ENCODE data around the gene ATL1. TPM values are rescaled to one million over a fixed set of nuclear protein-coding genes. Genes with fewer than 3 reads are reported as not detected.

Gene ATL1
- total and polyA plus RNA-seq, 2 of the 8 experiments (the other 6 are each of a cell fraction or from before 2014, with no cell fraction given), result 4.0 to 5.9 TPM

- Histone ChIP-seq H2BK20ac (ENCODE audit: low read length) (no peak overlapping the region), H3K79me2 (ENCODE audit: control insufficient read depth in 1 of 2, insufficient read depth in 2 of 2, low read length in 2 of 2) (no peaks in the 10 kb centered on the region), H4K91ac (replicated peaks; ENCODE audit: insufficient read length, low read length) (no peak overlapping the region), H2AFZ (ENCODE audit: low read length) (no peak overlapping the region), H2BK120ac (replicated peaks; ENCODE audit: low read depth, low read length) (no peak overlapping the region), H3K79me1 (ENCODE audit: low read depth, low read length) (no peaks in the 10 kb centered on the region), H3K27ac (ENCODE audit: low read depth, low read length) (no peak overlapping the region), H3K4me3 (ENCODE audit: extremely low read depth in 1 of 4, insufficient read depth in 2 of 4, low read depth in 3 of 4, low read length in 4 of 4) (no peak overlapping the region), H2BK5ac (ENCODE audit: low read depth, low read length) (no peak overlapping the region), H3K56ac (replicated peaks; ENCODE audit: insufficient read length, low read depth, low read length) (no peak overlapping the region), H2AK5ac (ENCODE audit: low read depth, low read length) (no peak overlapping the region), H3K9me3 (ENCODE audit: insufficient read depth in 2 of 2, low read depth in 1 of 2, low read length in 1 of 2) (no peaks in the 10 kb centered on the region), H3K4ac (replicated peaks; ENCODE audit: insufficient read length, low read depth, low read length) (no peak overlapping the region), H3K23me2 (ENCODE audit: low read depth, low read length) (no peaks in the 10 kb centered on the region), H2BK15ac (ENCODE audit: low read length) (no peak overlapping the region), H3K23ac (ENCODE audit: insufficient read length) (no peak overlapping the region), H3K9ac (replicated peaks in 1 of 4; ENCODE audit: extremely low read depth in 1 of 4, low read depth in 3 of 4, low read length in 3 of 4) (no peak overlapping the region), H4K8ac (ENCODE audit: extremely low read depth, insufficient read depth, low read length) (no peak overlapping the region), H3K27me3 (replicated peaks in 1 of 4; ENCODE audit: control insufficient read depth in 3 of 4, extremely low read depth in 1 of 4, insufficient read depth in 3 of 4, low read length in 3 of 4) (no peaks in the 10 kb centered on the region), H3K36me3 (ENCODE audit: control insufficient read depth in 2 of 4, insufficient read depth in 4 of 4, low read length in 3 of 4) (no peaks in the 10 kb centered on the region), H3K18ac (ENCODE audit: extremely low read depth, low read length) (no peak overlapping the region), H3K4me2 (ENCODE audit: insufficient read depth in 1 of 2, low read depth in 2 of 2, low read length in 2 of 2) (no peak overlapping the region), H3K4me1 (replicated peaks in 1 of 4; ENCODE audit: control insufficient read depth in 3 of 4, insufficient read depth in 4 of 4, low read length in 3 of 4) (no peaks in the 10 kb centered on the region), H4K20me1 (replicated peaks in 1 of 2; ENCODE audit: control insufficient read depth in 1 of 2, insufficient read depth in 2 of 2, low read length in 2 of 2) (no peaks in the 10 kb centered on the region), H4K5ac (ENCODE audit: insufficient read length, low read depth, low read length) (no peak overlapping the region), H2BK12ac (ENCODE audit: low read depth, low read length) (no peak overlapping the region), H3K14ac (ENCODE audit: insufficient read length) (no peak overlapping the region)
- 81% methylated on average over 1 of the region's 1 CpG; no CpG with 5 or more reads in 1 of the 2 experiments for WGBS, 2 experiments (ENCODE audit: extremely low coverage in 1 of 2, insufficient coverage in 1 of 2, insufficient read length in 1 of 2, insufficient replicate concordance in 2 of 2, low coverage in 1 of 2, low lambda C conversion rate in 2 of 2, missing lambda C conversion rate in 1 of 2)
- DNase-seq (ENCODE audit: low read depth in 1 of 2, low spot score in 2 of 2), result no peak
- FAIRE-seq, result no peak
- CTCF ChIA-PET (ENCODE audit: partially characterized antibody), result no interaction called here
- POLR2A ChIA-PET (ENCODE audit: partially characterized antibody), result interaction anchor here (1.1 kb wide), 1 partner anchor 24 kb away, joined by 3 read pairs; no protein-coding TSS in a partner anchor
- no peak for TF ChIP-seq EP300 (IDR thresholded peaks at IDR 0.05; ENCODE audit: borderline replicate concordance in 1 of 2, low read depth in 2 of 2, low read length in 2 of 2)
These were observed 63.0 kb downstream of the ATL1 start for GRCh38 chr14:50622978-50623377.

Data from H1 (cell line).